T-cell (primary cell): ENCODE results near the gene NRIP3. TPM values are rescaled to one million over a fixed set of nuclear protein-coding genes. Genes with fewer than 3 reads are reported as not detected.

Experiments used
- ATAC-seq, 4 experiments: fragments of 200-7000 bp in 3 of 4; fragments of 150-1000 bp in 1 of 4; cut with Tn5 transposase; replicated peaks in 1 of 4; 1 replicate in 3 of 4; 2 replicates in 1 of 4; pipeline ENCODE4 v1.10.0; 2021; ENCODE audit warnings: moderate library complexity in 3 of 4, mild to moderate bottlenecking in 2 of 4, moderate number of reproducible peaks in 1 of 4
- CTCF ChIA-PET, 2 donors: fragments of 300-600 bp; sonication (Branson Sonifier 250); formaldehyde crosslinking; loops; one replicate each; lab custom pipeline; 2022; ENCODE audit warnings: antibody characterized with exemption in 2 of 2; lab: Charles Lee
- POLR2A ChIA-PET, 2 donors: fragments of 300-600 bp; sonication (Branson Sonifier 250); formaldehyde crosslinking; loops; one replicate each; lab custom pipeline; 2022; ENCODE audit warnings: antibody characterized with exemption in 2 of 2; lab: Charles Lee
- DNase-seq, 35 experiments: peaks; one replicate each; pipeline versions ENCODE4 v3.0.0 to v3.0.0-alpha.2; 2013 to 2023
- H3K27ac ChIP-seq: one replicate; pipeline ENCODE4 v1.5.1; 2013; ENCODE audit warnings: low read length
- H3K27me3 ChIP-seq, 2 experiments: replicated peaks in 1 of 2; 1 replicate in 1 of 2; 2 replicates in 1 of 2; pipeline versions ENCODE4 v1.6.1 to v1.7.0; 2013; ENCODE audit warnings: low read length in 1 of 2, mixed read lengths in 1 of 2; ENCODE audit not compliant: control insufficient read depth in 2 of 2, insufficient read depth in 2 of 2; ENCODE audit errors: extremely low read depth in 1 of 2
- H3K36me3 ChIP-seq, 2 donors: 1 replicate in 1 of 2; 2 replicates in 1 of 2; pipeline versions ENCODE4 v1.6.1 to v1.7.0; 2013; ENCODE audit warnings: low read length in 1 of 2; ENCODE audit not compliant: control insufficient read depth in 2 of 2, insufficient read depth in 1 of 2; ENCODE audit errors: extremely low read depth in 1 of 2
- H3K4me1 ChIP-seq, 2 experiments: 1 replicate in 1 of 2; 2 replicates in 1 of 2; pipeline versions ENCODE4 v1.6.1 to v1.7.0; 2013; ENCODE audit warnings: low read length in 2 of 2, mixed read lengths in 1 of 2; ENCODE audit not compliant: insufficient read depth in 2 of 2, control insufficient read depth in 1 of 2; ENCODE audit errors: extremely low read depth in 1 of 2
- H3K4me3 ChIP-seq, 2 donors: 1 replicate in 1 of 2; 2 replicates in 1 of 2; pipeline versions ENCODE4 v1.5.1 to v1.7.0; 2013; ENCODE audit warnings: mild to moderate bottlenecking in 2 of 2, low read length in 1 of 2, moderate library complexity in 1 of 2; ENCODE audit not compliant: control insufficient read depth in 1 of 2; ENCODE audit errors: extremely low read depth in 1 of 2
- H3K9me3 ChIP-seq: 2 replicates; pipeline ENCODE4 v1.7.0; 2013
- H3K27ac Mint-ChIP-seq, 2 donors: one replicate each; pipeline ENCODE4 v1.8.0; 2020 to 2021; ENCODE audit warnings: mild to moderate bottlenecking in 2 of 2, mixed read lengths in 2 of 2
- H3K27me3 Mint-ChIP-seq, 2 donors: one replicate each; pipeline ENCODE4 v1.8.0; 2021 to 2022; ENCODE audit warnings: mixed read lengths in 2 of 2
- H3K36me3 Mint-ChIP-seq: one replicate; pipeline ENCODE4 v1.8.0; 2021; ENCODE audit warnings: mixed read lengths
- H3K4me1 Mint-ChIP-seq, 3 donors: one replicate each; pipeline ENCODE4 v1.8.0; 2020 to 2022; ENCODE audit warnings: mixed read lengths in 3 of 3, mild to moderate bottlenecking in 1 of 3
- H3K4me3 Mint-ChIP-seq, 3 donors: one replicate each; pipeline ENCODE4 v1.8.0; 2020 to 2022; ENCODE audit warnings: mild to moderate bottlenecking in 3 of 3, mixed read lengths in 3 of 3, moderate library complexity in 3 of 3
- H3K9me3 Mint-ChIP-seq, 3 donors: one replicate each; pipeline ENCODE4 v1.8.0; 2020 to 2022; ENCODE audit warnings: mixed read lengths in 3 of 3
- WGBS: methylation state at CpG from one replicate; pipeline ENCODE4 v1.1.5; 2013; ENCODE audit warnings: missing lambda C conversion rate; ENCODE audit not compliant: insufficient coverage; 5-methylcytosine and 5-hydroxymethylcytosine counted together
- total RNA-seq, 35 experiments: library from RNA in 6 of 35; stranded (reverse) in 6 of 35; fragments of 120-200 nt in 1 of 35; gene quantifications; one replicate each; pipeline versions ENCODE4 v1.2.1 to v1.2.4 and lab custom pipeline; 2013 to 2026

NRIP3 gene
- total RNA-seq, 5 donors from 2014 or later (not counting 1 experiment from before 2014, with no cell fraction given), result 0.89 to 3.9 (median 1.6) TPM

- ChIA-PET CTCF (no interaction called here), POLR2A (no interaction called here)
These were observed 37.9 kb upstream of the NRIP3 start for GRCh38 chr11:9041747-9042146.

GRCh38 chr11:9040410-9040809 lies 36.6 kb upstream of the NRIP3 start:
- POLR2A ChIA-PET, result no interaction called here
- 84% methylated on average over 6 of the region's 10 CpGs for WGBS
- Mint-ChIP-seq H3K9me3 (no peaks in the 10 kb centered on the region), H3K27me3 (peaks cover 10 to 16% of the 10 kb centered on the region in 2 donors), H3K36me3 (no peaks in the 10 kb centered on the region), H3K27ac (no peak overlapping the region), H3K4me3 (no peak overlapping the region), H3K4me1 (no peaks in the 10 kb centered on the region)
- Histone ChIP-seq H3K27ac (no peak overlapping the region), H3K9me3 (no peaks in the 10 kb centered on the region), H3K4me3 (no peak overlapping the region), H3K27me3 (peaks cover 0 to 6% of the 10 kb centered on the region in 2 experiments), H3K4me1 (no peaks in the 10 kb centered on the region), H3K36me3 (no peaks in the 10 kb centered on the region)
- ATAC-seq (no peak), DNase-seq (no peak)
- CTCF ChIA-PET, result no interaction called here

More at GRCh38 chr11:9041747-9042146, 37.9 kb upstream of the NRIP3 start:
- Mint-ChIP-seq H3K36me3 (no peaks in the 10 kb centered on the region), H3K9me3 (no peaks in the 10 kb centered on the region), H3K27ac (no peak overlapping the region), H3K27me3 (peaks cover 10 to 16% of the 10 kb centered on the region in 2 donors), H3K4me1 (no peaks in the 10 kb centered on the region), H3K4me3 (no peak overlapping the region)
- DNase-seq (no peak), ATAC-seq (no peak)
- H3K27me3 ChIP-seq, result peaks cover 0 to 6% of the 10 kb centered on the region in 2 experiments
- H3K9me3 ChIP-seq, result no peaks in the 10 kb centered on the region
- 83% methylated on average over 1 of the region's 2 CpGs for WGBS
- no peaks in the 10 kb centered on the region for H3K36me3 ChIP-seq
- no peaks in the 10 kb centered on the region for H3K4me1 ChIP-seq
- no peak overlapping the region for H3K4me3 ChIP-seq
- H3K27ac ChIP-seq, result no peak overlapping the region

GRCh38 chr11:9039863-9040262 lies 36.1 kb upstream of the NRIP3 start:
- CTCF ChIA-PET, result no interaction called here
- DNase-seq (no peak), ATAC-seq (no peak)
- no peak overlapping the region for H3K4me3 ChIP-seq
- no peaks in the 10 kb centered on the region for H3K9me3 Mint-ChIP-seq
- 91% methylated on average over 18 of the region's 19 CpGs for WGBS
- H3K36me3 Mint-ChIP-seq, result no peaks in the 10 kb centered on the region
- no peak overlapping the region for H3K27ac Mint-ChIP-seq
- no peaks in the 10 kb centered on the region for H3K36me3 ChIP-seq
- H3K4me3 Mint-ChIP-seq, result no peak overlapping the region
- no peak overlapping the region for H3K27ac ChIP-seq
- peaks cover 0 to 6% of the 10 kb centered on the region in 2 experiments for H3K27me3 ChIP-seq
- H3K9me3 ChIP-seq, result no peaks in the 10 kb centered on the region
- peaks cover 10 to 16% of the 10 kb centered on the region in 2 donors for H3K27me3 Mint-ChIP-seq
- POLR2A ChIA-PET, result no interaction called here
- no peaks in the 10 kb centered on the region for H3K4me1 ChIP-seq
- no peaks in the 10 kb centered on the region for H3K4me1 Mint-ChIP-seq

GRCh38 chr11:9039198-9039597 lies 35.4 kb upstream of the NRIP3 start:
- Histone ChIP-seq H3K27me3 (peaks cover 0 to 6% of the 10 kb centered on the region in 2 experiments), H3K27ac (no peak overlapping the region), H3K4me1 (no peaks in the 10 kb centered on the region), H3K4me3 (no peak overlapping the region), H3K36me3 (no peaks in the 10 kb centered on the region), H3K9me3 (no peaks in the 10 kb centered on the region)
- no peak for ATAC-seq
- no peak for DNase-seq
- H3K4me3 Mint-ChIP-seq, result no peak overlapping the region
- H3K9me3 Mint-ChIP-seq, result no peaks in the 10 kb centered on the region
- 66% methylated on average over 5 of the region's 9 CpGs for WGBS
- H3K36me3 Mint-ChIP-seq, result no peaks in the 10 kb centered on the region
- H3K27me3 Mint-ChIP-seq, result peaks cover 10 to 16% of the 10 kb centered on the region in 2 donors
- no peak overlapping the region for H3K27ac Mint-ChIP-seq
- ChIA-PET CTCF (interaction anchor here in 1 of 2 donors (0.6 kb wide), 1 partner anchor 940 kb away, joined by 3 read pairs; no protein-coding TSS in a partner anchor), POLR2A (no interaction called here)
- no peaks in the 10 kb centered on the region for H3K4me1 Mint-ChIP-seq

GRCh38 chr11:9038541-9038940 lies 34.7 kb upstream of the NRIP3 start:
- Histone ChIP-seq H3K27ac (no peak overlapping the region), H3K4me1 (no peaks in the 10 kb centered on the region), H3K9me3 (no peaks in the 10 kb centered on the region), H3K27me3 (peaks cover 0 to 6% of the 10 kb centered on the region in 2 experiments), H3K4me3 (no peak overlapping the region), H3K36me3 (no peaks in the 10 kb centered on the region)
- DNase-seq, result no peak
- no peaks in the 10 kb centered on the region for H3K4me1 Mint-ChIP-seq
- H3K27me3 Mint-ChIP-seq, result peaks cover 10 to 16% of the 10 kb centered on the region in 2 donors
- no peak overlapping the region for H3K27ac Mint-ChIP-seq
- H3K9me3 Mint-ChIP-seq, result no peaks in the 10 kb centered on the region
- POLR2A ChIA-PET, result no interaction called here
- H3K4me3 Mint-ChIP-seq, result no peak overlapping the region
- no CpG with 5 or more reads among the region's 3 CpGs for WGBS
- no peaks in the 10 kb centered on the region for H3K36me3 Mint-ChIP-seq
- CTCF ChIA-PET, result no interaction called here
- no peak for ATAC-seq

GRCh38 chr11:9037963-9038362 lies 34.2 kb upstream of the NRIP3 start:
- H3K27ac Mint-ChIP-seq, result no peak overlapping the region
- no peak overlapping the region for H3K4me3 Mint-ChIP-seq
- ChIA-PET POLR2A (no interaction called here), CTCF (interaction anchor here in 1 of 2 donors (0.5 kb wide), 1 partner anchor 1145 kb away, joined by 4 read pairs; no protein-coding TSS in a partner anchor)
- Histone ChIP-seq H3K36me3 (no peaks in the 10 kb centered on the region), H3K9me3 (no peaks in the 10 kb centered on the region), H3K4me3 (no peak overlapping the region), H3K4me1 (no peaks in the 10 kb centered on the region), H3K27me3 (peaks cover 0 to 6% of the 10 kb centered on the region in 2 experiments), H3K27ac (no peak overlapping the region)
- DNase-seq (no peak), ATAC-seq (no peak)
- H3K4me1 Mint-ChIP-seq, result no peaks in the 10 kb centered on the region
- peaks cover 10 to 19% of the 10 kb centered on the region in 2 donors for H3K27me3 Mint-ChIP-seq
- no CpG with 5 or more reads among the region's 1 CpG for WGBS
- H3K9me3 Mint-ChIP-seq, result no peaks in the 10 kb centered on the region
- no peaks in the 10 kb centered on the region for H3K36me3 Mint-ChIP-seq
